ELF-1 (cell line): ENCODE measurements around the gene EPOP.

Experiments used
- DNase-seq: peaks from one replicate; pipeline ENCODE4 v3.0.0-alpha.2; 2016; ENCODE audit warnings: low read depth, low spot score

Gene EPOP

DNA sequence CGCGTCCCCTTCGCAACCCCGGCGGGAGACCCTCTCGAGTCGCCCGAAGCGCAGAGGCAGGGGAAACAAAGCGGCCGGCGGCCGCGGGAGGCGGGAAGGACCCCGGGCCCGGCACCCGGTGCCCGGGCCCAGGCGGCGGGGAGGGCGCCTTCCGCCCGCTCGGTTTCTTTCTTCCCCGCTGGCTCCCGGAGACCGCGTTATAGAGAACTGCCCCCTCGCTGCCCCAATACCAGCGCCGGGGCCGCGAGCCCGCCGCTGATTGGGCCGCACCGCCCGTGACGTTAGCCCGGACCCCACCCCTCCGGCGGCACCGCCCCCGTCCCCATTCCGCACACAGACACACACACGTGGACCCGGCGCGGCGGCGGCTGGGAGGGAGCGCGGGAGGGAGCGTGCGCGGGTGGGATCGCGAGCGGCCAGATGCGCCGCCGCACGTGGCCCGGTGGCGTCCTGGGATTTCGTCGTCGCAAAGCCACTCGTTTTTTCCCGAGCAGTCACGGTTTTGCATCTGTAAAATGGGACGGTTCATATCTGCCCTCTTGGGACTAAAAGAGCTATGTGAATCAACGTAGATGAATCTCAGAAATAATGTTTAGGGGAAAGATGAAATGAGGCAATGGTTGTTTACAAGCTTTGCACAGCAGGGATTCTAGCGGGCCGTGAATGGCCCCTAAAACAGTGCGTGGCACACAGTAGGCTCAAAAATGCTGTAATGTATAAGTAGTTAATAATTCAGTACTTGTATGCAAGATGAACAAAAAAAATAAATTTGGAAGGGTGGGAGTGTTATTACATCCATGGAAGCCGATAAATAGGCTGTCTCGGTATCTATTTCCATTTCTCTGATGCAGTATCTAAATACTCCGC, at the start of gene EPOP:
TSS of gene EPOP (minus strand) at position 209 of the 867 bp plus-strand sequence. CDS start 462 bp downstream, outside the sequence.
- peak; percentile 84 for DNase-seq

DNA sequence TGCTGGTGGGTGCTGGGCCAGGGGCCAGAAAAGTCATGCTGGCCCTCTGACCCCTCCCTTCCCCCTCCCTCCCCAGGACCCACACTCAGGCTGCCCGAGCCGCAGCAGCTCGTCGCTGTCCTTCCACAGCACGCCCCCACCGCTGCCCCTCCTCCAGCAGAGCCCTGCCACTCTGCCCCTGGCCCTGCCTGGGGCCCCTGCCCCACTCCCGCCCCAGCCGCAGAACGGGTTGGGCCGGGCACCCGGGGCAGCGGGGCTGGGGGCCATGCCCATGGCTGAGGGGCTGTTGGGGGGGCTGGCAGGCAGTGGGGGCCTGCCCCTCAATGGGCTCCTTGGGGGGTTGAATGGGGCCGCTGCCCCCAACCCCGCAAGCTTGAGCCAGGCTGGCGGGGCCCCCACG, 47.0 kb upstream of the EPOP start:
- DNase-seq, result no peak

DNA sequence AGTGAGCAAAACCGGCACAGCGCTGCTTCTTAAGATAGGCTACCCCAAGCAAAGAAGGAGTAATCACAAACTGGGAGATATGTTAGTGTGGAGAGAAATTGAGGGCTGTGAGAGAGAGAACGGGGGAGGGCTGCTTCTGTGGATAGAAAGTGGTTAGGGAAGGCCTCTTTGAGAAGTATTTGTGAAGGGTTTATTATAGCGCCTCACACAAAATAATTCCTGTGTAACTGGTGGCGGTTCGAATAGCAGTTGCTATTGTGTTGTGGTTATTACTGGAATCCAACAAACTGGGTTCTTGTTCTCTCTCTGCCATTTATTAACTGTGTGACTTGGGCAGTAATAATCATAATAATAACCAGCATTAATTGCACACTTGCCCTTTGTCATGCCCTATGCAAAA, 46.2 kb upstream of the EPOP start:
- DNase-seq, result no peak

DNA sequence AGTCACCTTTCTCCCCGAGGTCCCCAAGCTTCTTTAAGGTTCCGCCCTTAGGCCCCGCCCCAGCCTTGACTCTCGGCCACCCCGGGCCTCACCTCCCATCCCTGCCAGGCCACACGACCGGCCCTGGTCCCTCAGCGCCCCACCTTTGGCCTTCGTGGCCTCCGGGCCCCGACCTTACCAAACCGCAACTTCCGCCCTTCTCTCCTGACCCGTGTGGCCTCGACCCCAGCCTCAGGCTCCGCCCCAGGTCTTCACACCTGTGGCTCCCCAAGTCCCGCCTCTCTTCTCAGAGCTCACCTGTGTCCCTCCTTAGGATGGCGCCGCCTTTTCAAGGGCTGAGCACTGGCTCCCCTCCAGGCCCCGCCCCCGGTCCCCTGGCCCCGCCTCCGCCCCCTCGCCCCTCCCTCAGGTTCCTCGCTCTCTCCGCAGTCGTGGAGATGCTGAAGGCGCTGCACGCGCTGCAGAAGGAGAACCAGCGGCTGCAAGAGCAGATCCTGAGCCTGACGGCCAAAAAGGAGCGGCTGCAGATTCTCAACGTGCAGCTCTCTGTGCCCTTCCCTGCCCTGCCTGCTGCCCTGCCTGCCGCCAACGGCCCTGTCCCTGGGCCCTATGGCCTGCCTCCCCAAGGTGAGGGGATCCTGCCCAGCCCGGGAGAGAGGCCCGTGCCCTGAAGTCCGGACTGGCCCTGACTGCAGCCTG, 45.3 kb upstream of the EPOP start:
- DNase-seq, result peak; percentile 58

DNA sequence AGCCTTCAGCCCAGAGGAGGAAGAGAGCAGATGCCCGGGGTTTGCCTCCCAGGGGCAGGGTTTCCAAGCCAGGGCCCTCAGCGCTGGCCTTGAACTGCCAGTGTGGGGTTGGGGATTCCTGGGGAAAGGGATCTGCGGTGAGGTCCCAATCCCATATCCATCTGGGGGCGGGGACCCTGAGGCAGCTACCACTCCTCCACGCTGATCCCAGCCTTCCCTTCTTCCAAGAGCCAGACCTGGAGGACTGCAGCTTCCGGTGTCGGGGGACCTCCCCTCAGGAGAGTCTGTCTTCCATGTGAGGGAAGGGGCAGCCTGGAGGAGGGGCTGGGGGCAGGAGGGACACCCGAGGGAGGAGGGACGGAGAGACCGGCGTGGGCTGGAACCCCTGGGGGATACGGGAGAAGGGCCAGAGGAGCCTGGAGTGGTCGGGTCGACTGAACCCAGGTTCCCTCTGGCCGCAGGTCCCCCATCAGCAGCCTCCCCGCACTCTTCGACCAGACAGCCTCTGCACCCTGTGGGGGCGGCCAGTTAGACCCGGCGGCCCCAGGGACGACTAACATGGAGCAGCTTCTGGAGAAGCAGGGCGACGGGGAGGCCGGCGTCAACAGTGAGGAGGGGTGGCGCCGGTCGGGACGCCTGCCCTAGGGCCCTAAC, 44.7 kb upstream of the EPOP start:
- DNase-seq, result peak; percentile 63

DNA sequence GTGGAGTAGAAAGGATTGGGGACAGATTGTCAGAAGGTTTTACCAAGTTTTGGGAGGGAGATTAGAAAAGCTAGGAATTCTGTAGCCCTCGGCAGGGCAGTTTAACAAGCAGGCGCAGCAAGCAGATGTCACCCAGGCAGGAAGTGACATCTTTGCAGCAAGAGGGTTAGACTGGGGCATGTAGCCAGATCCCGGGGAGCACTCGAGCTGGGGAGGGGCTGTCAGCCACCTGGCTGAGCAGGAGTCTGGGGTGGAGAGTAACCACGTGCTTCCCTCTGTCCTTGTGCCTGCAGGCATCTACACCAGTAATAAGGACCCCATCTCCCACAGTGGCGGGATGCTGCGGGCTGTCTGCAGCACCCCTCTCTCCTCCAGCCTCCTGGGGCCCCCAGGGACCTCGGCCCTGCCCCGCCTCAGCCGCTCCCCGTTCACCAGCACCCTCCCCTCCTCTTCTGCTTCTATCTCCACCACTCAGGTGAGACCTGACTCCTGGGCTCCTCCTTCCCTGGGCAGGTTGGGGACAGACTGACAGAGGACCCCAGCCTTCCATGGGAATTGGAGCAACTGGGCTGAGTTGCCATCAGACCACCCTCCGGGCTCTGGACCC, 42.5 kb upstream of the EPOP start:
- DNase-seq, result no peak

DNA sequence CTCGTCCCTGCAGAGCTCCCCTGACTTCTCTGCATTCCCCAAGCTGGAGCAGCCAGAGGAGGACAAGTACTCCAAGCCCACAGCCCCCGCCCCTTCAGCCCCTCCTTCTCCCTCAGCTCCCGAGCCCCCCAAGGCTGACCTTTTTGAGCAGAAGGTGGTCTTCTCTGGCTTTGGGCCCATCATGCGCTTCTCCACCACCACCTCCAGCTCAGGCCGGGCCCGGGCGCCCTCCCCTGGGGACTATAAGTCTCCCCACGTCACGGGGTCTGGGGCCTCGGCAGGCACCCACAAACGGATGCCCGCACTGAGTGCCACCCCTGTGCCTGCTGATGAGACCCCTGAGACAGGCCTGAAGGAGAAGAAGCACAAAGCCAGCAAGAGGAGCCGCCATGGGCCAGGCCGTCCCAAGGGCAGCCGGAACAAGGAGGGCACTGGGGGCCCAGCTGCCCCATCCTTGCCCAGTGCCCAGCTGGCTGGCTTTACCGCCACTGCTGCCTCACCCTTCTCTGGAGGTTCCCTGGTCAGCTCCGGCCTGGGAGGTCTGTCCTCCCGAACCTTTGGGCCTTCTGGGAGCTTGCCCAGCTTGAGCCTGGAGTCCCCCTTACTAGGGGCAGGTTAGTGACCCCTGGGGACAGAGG, 41.7 kb upstream of the EPOP start:
- no peak for DNase-seq

DNA sequence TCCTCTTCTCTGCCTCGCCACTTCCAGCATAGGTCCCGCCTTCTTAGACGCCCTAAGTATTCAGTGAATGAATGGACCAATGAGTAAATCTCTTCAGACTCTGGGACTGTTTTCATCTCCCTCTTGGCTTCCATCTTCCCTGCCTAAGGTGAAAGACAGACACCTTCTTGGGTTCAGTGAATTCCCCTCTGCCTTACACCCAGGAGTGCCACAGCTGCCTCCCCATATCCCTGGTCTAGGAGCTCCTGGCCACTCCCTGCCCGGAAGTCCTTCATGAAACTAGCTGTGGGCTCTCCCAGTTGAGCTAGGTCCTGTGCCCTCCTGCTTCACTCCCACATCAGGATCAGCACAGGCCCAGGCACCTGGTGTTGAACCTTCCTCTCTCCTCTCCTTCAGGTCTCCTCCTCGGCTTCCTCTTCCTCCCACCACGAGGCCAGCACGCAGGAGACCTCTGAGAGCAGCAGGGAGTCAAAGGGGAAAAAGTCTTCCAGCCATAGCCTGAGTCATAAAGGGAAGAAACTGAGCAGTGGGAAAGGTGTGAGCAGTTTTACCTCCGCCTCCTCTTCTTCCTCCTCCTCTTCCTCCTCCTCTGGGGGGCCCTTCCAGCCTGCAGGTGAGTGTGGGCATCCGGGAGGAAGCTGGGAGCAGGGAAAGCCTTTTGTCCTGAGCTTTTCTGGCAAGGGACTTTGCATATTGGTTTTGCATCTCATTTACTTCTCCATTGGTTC, 40.6 kb upstream of the EPOP start:
- no peak for DNase-seq

DNA sequence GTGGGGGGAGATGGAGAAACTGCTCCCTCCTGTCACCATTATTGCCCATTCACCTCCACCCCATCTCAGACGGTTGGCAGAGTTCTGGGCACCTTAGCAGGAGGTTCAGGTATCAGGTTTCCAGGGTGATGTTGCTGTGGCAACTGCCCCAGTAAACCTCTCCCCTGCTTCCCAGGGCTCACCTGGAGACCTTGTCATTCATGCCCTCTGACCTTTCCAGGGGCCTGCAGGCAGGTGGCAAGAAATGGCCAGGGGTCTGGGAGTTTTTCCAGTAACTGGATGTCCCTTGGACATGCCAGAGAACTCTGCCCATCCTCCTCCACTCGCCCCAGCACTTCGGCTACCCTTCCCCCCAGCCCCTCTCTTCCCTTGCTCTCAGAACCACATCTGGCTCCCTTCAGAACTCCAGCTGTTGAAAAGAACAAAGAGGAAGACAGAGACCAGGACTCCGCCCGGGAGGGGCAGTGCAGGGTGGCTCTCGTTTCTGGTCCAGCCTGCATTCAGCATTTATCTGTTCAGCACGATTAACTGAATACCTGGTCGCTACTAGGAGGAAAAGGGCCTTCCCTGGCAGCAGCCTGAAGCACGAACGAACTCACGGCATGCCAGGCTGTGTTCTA, 38.8 kb upstream of the EPOP start:
- DNase-seq, result no peak

DNA sequence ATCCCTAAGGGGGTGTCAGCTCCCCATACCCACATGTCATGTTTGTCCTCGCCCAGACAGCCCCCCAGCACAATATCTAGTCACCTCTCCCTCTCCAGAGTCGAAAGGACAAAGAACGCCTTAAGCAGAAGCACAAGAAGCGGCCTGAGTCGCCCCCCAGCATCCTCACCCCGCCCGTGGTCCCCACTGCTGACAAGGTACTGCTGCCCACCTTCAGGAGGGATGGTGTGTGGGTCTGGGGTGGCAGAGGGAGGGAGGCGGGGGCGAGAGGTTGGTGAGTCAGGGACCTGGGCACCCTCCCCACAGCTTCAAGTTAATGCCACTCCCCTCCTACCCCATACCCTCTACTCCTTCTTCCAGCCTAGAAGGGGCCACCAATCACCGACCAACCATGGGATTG, 37.8 kb upstream of the EPOP start:
- no peak for DNase-seq

DNA sequence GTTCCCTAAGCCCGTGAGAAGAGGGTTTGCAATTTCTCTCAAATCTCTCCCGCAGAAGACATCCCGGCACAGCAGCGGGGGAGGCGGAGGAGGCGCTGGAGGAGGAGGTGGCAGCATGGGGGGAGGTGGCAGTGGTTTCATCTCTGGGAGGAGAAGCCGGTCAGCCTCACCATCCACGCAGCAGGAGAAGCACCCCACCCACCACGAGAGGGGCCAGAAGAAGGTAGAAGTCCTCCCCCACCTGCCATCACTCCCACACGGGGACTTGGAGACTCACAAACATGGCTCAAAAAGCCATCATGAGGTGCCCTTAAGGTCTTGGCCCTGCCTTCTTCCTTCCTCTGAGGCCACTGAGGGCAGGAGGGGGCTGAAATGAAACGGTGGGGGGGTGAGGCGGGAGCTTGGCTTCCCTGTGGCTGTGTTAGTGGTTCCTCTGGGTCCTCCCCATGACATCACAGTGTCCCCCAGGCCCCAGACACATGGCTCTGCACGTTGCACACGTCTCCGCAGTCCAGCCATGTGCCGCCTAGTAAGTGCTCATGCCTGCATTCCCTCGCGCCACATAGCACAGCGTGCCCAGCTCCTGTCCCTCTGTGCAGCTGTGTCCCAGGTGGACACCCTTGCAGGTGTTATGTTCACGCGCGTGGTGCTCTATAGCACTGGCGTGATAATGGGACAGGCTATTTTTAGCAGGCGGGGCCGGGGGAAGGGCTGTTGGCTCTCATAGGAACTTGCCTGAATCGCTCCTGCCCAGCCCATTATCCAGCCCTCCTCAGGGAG, 37.2 kb upstream of the EPOP start:
- DNase-seq, result no peak

DNA sequence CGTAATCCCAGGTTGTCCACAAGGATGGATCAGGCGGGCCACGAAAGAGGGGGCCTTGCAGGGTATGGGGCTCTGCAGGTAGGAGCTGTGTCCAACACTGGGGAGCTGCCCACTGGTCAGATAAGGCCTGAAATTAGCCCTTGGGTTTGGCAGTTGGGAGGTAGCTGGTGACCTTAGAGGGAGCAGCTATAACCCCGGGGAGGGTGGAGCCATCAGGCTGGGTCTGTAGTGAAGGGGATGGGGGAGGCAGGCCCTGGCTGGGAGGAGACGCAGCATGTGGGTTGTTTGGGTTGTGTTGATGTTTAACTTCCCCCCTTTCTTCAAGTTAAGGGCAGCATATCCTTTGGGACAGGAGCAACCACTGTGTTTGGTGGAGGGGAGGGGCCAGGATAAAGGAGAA, 36.2 kb upstream of the EPOP start:
- no peak for DNase-seq

DNA sequence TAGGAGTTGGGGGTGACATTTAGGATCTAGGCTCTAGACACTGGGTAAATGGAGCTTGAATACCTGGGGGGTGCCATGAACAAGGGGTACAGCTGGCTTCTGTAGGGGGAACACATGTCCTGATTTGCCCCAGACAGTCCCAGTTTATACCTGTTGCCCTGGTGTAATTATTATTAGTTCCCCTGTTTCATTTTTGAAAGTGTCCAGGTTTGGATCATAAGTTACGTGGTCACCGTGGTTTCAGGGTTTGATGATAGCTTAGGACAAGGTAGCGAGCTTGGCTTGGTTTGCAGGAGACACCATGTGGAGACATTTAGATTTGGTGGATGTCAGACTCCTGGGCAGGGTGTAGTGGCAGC, 35.8 kb upstream of the EPOP start:
- no peak for DNase-seq

DNA sequence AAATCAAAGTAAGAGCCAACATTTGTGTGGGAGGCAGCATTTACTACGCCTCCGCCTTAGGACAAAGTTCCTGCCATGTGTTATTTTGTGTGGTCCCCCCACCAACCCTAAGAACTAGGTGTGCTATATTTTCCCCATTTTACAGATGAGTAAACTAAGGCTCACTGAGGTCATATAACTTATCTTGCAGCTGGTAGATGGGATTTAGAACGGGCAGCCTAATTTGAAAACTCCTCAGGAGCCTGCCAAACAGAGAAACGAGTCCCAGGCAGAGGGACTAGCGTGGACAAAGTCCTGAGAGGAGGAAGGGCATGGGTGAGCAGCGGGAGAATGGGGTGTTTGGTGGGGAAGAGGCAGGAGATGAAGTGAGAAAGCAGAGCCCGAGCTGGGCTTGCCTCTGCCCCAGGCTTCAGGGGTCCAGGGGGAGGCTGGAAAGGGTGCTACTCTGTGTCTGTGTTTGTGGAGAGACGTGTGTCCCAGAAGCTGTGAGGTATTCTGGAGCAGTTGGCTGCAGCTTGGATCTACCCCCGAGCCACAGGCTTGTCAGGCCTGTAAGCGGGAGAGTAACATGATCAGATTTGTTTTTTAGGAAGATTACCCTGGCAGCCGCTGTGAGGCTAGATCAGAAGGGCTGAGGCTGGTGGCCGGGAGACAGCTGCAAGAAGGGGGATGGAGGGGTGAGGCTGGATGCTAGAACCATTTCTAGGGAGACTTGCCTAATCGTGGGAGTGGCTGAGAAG, 35.3 kb upstream of the EPOP start:
- no peak for DNase-seq

DNA sequence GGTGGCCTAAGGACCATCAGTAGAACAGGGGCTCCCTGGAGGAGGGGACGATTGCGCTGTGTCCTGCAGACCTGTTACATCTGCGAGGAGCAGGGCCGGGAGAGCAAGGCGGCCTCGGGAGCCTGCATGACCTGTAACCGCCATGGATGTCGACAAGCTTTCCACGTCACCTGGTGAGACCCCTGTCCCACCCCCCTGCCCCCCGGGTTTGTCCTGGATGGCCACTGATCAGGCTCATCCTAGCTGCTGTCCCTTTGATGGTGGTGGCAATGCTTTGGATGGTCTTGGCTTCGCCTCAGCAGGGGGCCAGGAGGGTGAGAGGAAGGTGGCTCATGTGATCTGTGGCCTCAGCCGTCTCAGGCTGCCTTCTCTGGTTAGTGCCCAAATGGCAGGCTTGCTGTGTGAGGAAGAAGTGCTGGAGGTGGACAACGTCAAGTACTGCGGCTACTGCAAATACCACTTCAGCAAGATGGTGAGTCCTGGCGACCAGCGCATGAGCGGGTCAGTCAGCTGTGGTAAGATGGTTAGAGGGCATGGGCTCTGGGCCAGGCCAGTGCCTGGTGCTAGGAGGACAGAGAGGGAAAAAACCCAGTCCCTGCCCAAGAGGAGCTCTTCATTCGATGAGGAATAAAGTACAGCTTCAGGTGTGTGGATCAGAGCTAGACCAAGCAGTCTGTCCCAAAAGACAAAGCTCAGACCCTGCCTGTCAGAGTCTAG, 34.5 kb upstream of the EPOP start:
- no peak for DNase-seq

DNA sequence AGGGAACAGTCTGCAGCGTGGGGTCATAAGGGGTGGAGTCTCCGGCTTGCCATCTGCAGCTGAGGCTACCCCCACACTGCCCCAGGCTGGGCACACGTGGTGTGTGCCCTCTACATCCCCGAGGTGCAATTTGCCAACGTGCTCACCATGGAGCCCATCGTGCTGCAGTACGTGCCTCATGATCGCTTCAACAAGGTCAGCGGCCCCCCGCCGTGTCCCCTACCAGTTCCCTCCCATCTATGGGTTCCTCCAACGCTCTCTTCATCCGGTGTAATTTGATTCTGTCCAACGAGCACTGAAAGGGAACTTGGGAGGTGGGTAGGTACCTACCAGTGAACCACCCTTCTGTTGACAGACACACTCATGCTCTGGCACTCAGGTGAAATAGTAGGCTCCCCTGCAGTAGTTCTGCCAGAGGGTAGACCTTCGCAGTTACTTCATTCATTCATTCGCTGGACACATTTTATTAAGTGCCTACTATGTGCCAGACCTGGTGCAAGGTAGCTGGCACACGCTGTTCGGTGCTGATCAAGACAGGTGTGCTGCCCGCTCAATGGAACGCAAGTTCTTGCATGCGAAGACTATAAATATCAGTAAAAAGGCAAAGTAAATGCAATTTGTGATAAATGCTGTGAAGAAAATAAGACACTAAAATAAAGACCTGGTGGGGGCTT, 33.1 kb upstream of the EPOP start:
- no peak for DNase-seq

DNA sequence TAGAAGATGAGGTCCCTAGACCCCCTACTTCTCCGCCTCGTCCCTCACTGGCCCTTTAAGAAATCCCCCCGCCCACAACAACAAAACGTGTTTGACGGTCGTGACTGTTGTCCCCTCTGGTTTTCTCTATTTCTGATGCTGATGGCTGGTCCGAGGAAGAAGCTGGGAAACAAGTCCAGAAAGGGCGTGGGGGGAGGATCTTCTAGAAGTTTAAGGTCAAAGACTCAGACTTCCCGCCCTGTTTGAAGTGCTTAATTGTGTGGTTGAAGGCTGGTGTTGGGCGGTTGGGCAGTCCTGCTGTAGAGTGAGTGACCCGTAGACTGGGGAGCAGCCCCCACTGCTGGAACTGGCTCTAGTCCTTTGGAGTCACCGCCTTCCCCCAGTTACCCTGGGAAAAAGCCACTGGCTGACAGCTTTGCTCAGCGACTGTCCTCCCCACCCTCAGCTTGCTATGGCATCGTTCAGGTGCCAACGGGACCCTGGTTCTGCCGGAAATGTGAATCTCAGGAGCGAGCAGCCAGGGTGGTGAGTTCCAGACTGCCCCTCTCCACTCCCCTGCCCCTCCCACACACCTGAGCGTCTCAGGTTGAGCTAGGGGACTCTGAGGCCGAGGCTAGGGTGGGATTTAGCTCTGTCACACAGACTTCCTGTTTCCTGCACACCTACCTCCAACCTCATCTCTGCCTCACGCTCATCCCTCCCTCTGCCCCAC, 31.9 kb upstream of the EPOP start:
- DNase-seq, result peak; percentile 42
